ENCODE data around the gene TMEM161A. TPM values are rescaled to one million over a fixed set of nuclear protein-coding genes. Genes with fewer than 3 reads are reported as not detected.

The TMEM161A gene
- total RNA-seq: 9.6 and 14.1 TPM in 2 replicates

GRCh38 chr19:19138109-19138981 lies at the start of gene TMEM161A:
TSS of gene TMEM161A (minus strand) at chr19:19138478. CDS start at chr19:19138428, 50 bp downstream.

GRCh38 chr19:19170053-19170872 lies 32.0 kb upstream of the TMEM161A start, which contains the start of gene MEF2B:
TSS of gene MEF2B (minus strand) at chr19:19170263. CDS start at chr19:19150735, 19,528 bp downstream.

Other genes starting within 250 kb of the TMEM161A start
- 1.8 and 2.2 TPM in 2 replicates for gene CERS1, start 242.3 kb downstream of the TMEM161A start, total RNA-seq
- 141 and 191 TPM in 2 replicates for gene COPE, start 219.1 kb downstream of the TMEM161A start, total RNA-seq
- gene DDX49, start 218.8 kb downstream of the TMEM161A start, total RNA-seq: 36.8 and 39.4 TPM in 2 replicates
- 86.9 and 124 TPM in 2 replicates for gene HOMER3, start 197.3 kb downstream of the TMEM161A start, total RNA-seq
- 13.3 and 14.4 TPM in 2 replicates for gene SUGP2, start 105.0 kb downstream of the TMEM161A start, total RNA-seq
- 37.1 and 38.9 TPM in 2 replicates for gene ARMC6, start 104.9 kb downstream of the TMEM161A start, total RNA-seq
- 4.1 and 4.3 TPM in 2 replicates for gene SLC25A42, start 74.5 kb downstream of the TMEM161A start, total RNA-seq
- not detected in 2 replicates for gene MEF2B, start 31.8 kb upstream of the TMEM161A start, total RNA-seq
- 12.0 and 18.3 TPM in 2 replicates for gene BORCS8, start 53.7 kb upstream of the TMEM161A start, total RNA-seq
- 65.5 and 82.9 TPM in 2 replicates for gene RFXANK, start 53.8 kb upstream of the TMEM161A start, total RNA-seq
- 6.2 and 6.7 TPM in 2 replicates for gene NR2C2AP, start 64.9 kb upstream of the TMEM161A start, total RNA-seq
- gene NCAN, start 73.5 kb upstream of the TMEM161A start, total RNA-seq: not detected in 2 replicates
- not detected in 2 replicates for gene TM6SF2, start 134.8 kb upstream of the TMEM161A start, total RNA-seq
- gene SUGP1, start 182.0 kb upstream of the TMEM161A start, total RNA-seq: 21.3 and 23.0 TPM in 2 replicates
- 25.2 and 26.7 TPM in 2 replicates for gene MAU2, start 182.4 kb upstream of the TMEM161A start, total RNA-seq

Data from dermis lymphatic vessel endothelial cell (primary cell).